Bronchial epithelial cell (primary cell): ENCODE results near the gene DNM3. TPM values are rescaled to one million over a fixed set of nuclear protein-coding genes. Genes with fewer than 3 reads are reported as not detected.
A peak's percentile ranks its signal among the peaks of the same experiment; 100 is the strongest.

Experiments used
- DNase-seq: peaks from one replicate; pipeline ENCODE4 v3.0.0-alpha.2; 2010; ENCODE audit warnings: low read depth
- FAIRE-seq: peaks from 2 replicates; lab custom pipeline; 2011; peaks lifted over from hg19 to GRCh38; lab: Jason Lieb, UNC
- H3K27me3 ChIP-seq: 2 replicates; pipeline ENCODE4 v1.5.1; 2011; ENCODE audit warnings: low read length; ENCODE audit not compliant: control insufficient read depth, insufficient read depth
- H3K36me3 ChIP-seq: 2 replicates; pipeline ENCODE4 v1.5.1; 2011; ENCODE audit warnings: low read length; ENCODE audit not compliant: control insufficient read depth, insufficient read depth
- H3K4me3 ChIP-seq: 2 replicates; pipeline ENCODE4 v1.5.1; 2011; ENCODE audit warnings: mild to moderate bottlenecking, low read depth, low read length, control low read depth
- CTCF ChIP-seq: IDR thresholded peaks from 2 replicates; pipeline ENCODE4 v1.5.1; 2011; ENCODE audit warnings: mild to moderate bottlenecking, moderate library complexity, low read length, control low read depth, inconsistent platforms; ENCODE audit not compliant: insufficient read depth, severe bottlenecking
- total RNA-seq: library from RNA; depleted of rRNA; stranded (reverse); fragments of >200 nt; gene quantifications from 2 replicates; pipeline ENCODE4 v1.2.1, GENCODE V29; 2014

The DNM3 gene
- total RNA-seq, 1 donor from 2014 or later = 1.3 TPM

- Histone ChIP-seq H3K36me3 (no peaks in the 10 kb centered on the region), H3K4me3 (no peak overlapping the region), H3K27me3 (no peaks in the 10 kb centered on the region)
- TF ChIP-seq CTCF = no peak
- DNase-seq (no peak), FAIRE-seq (no peak)
These were observed 96.6 kb downstream of the DNM3 start for GRCh38 chr1:171937938-171938337.

- Histone ChIP-seq H3K36me3 (no peaks in the 10 kb centered on the region), H3K27me3 (no peaks in the 10 kb centered on the region), H3K4me3 (no peak overlapping the region)
- DNase-seq (no peak), FAIRE-seq (no peak)
- no peak for TF ChIP-seq CTCF
These were observed 98.4 kb downstream of the DNM3 start for GRCh38 chr1:171939740-171940139.

GRCh38 chr1:171940368-171940767, 99.1 kb downstream of the DNM3 start:
- DNase-seq = no peak
- Histone ChIP-seq H3K27me3 (no peaks in the 10 kb centered on the region), H3K4me3 (no peak overlapping the region), H3K36me3 (no peaks in the 10 kb centered on the region)
- no peak for TF ChIP-seq CTCF
- no peak for FAIRE-seq

GRCh38 chr1:171941920-171942319, 100.6 kb downstream of the DNM3 start:
- no peaks in the 10 kb centered on the region for H3K27me3 ChIP-seq
- no peak for TF ChIP-seq CTCF
- FAIRE-seq = no peak
- H3K36me3 ChIP-seq = no peaks in the 10 kb centered on the region
- no peak for DNase-seq
- no peak overlapping the region for H3K4me3 ChIP-seq

- no peak for FAIRE-seq
- H3K36me3 ChIP-seq = no peaks in the 10 kb centered on the region
- H3K4me3 ChIP-seq = no peak overlapping the region
- H3K27me3 ChIP-seq = no peaks in the 10 kb centered on the region
- no peak for DNase-seq
- no peak for TF ChIP-seq CTCF
These were observed 102.8 kb downstream of the DNM3 start for GRCh38 chr1:171943973-171944561.

- Histone ChIP-seq H3K36me3 (no peaks in the 10 kb centered on the region), H3K27me3 (no peaks in the 10 kb centered on the region), H3K4me3 (no peak overlapping the region)
- DNase-seq (peak; percentile 20), FAIRE-seq (no peak)
- TF ChIP-seq CTCF = no peak
These were observed 107.2 kb downstream of the DNM3 start for GRCh38 chr1:171948511-171948910.
